H9 (cell line): Measurements from ENCODE around the gene SAMD14. TPM values are rescaled to one million over a fixed set of nuclear protein-coding genes. Genes with fewer than 3 reads are reported as not detected.

Experiments
- DNase-seq: peaks from one replicate; pipeline ENCODE4 v3.0.0-alpha.2; 2017
- H2AFZ ChIP-seq: one replicate; pipeline ENCODE4 v1.6.1; 2013; ENCODE audit warnings: mild to moderate bottlenecking, low read length, control low read depth, moderate library complexity
- H2AK5ac ChIP-seq: 2 replicates; pipeline ENCODE4 v1.6.1; 2013; ENCODE audit warnings: low read length, control low read depth, mixed read lengths; ENCODE audit not compliant: insufficient read length
- H2BK120ac ChIP-seq: one replicate; pipeline ENCODE4 v1.6.1; 2013; ENCODE audit warnings: low read depth, mild to moderate bottlenecking, low read length, control low read depth, inconsistent platforms; ENCODE audit not compliant: poor library complexity, severe bottlenecking
- H2BK12ac ChIP-seq: 2 replicates; pipeline ENCODE4 v1.6.1; 2013; ENCODE audit warnings: low read length, control low read depth, mixed read lengths, low read depth; ENCODE audit not compliant: insufficient read length
- H2BK15ac ChIP-seq: 2 replicates; pipeline ENCODE4 v1.6.1; 2013; ENCODE audit warnings: low read depth, low read length, control low read depth
- H2BK20ac ChIP-seq: one replicate; pipeline ENCODE4 v1.6.1; 2013; ENCODE audit warnings: low read depth, mild to moderate bottlenecking, low read length, control low read depth, inconsistent platforms; ENCODE audit not compliant: poor library complexity, severe bottlenecking
- H2BK5ac ChIP-seq: 2 replicates; pipeline ENCODE4 v1.6.1; 2013; ENCODE audit warnings: low read length, control low read depth, mixed read lengths; ENCODE audit not compliant: insufficient read length
- H3K14ac ChIP-seq: 2 replicates; pipeline ENCODE4 v1.6.1; 2013; ENCODE audit warnings: low read length, control low read depth; ENCODE audit not compliant: insufficient read depth
- H3K18ac ChIP-seq: 2 replicates; pipeline ENCODE4 v1.6.1; 2013; ENCODE audit warnings: low read depth, mild to moderate bottlenecking, mixed read lengths, low read length, control low read depth; ENCODE audit not compliant: insufficient read length
- H3K23ac ChIP-seq: 2 replicates; pipeline ENCODE4 v1.6.1; 2013; ENCODE audit warnings: low read length, control low read depth, mixed read lengths, low read depth; ENCODE audit not compliant: insufficient read length
- H3K23me2 ChIP-seq: 2 replicates; pipeline ENCODE4 v1.6.1; 2013; ENCODE audit warnings: low read depth, mild to moderate bottlenecking, mixed read lengths, low read length, control low read depth; ENCODE audit not compliant: insufficient read length, poor library complexity, severe bottlenecking
- H3K27ac ChIP-seq: 2 replicates; pipeline ENCODE4 v1.5.1; 2013; ENCODE audit warnings: low read length, control low read depth, mixed read lengths, low read depth; ENCODE audit not compliant: insufficient read length
- H3K27me3 ChIP-seq: 2 replicates; pipeline ENCODE4 v1.6.1; 2013; ENCODE audit warnings: low read length, control low read depth, inconsistent platforms; ENCODE audit not compliant: insufficient read depth
- H3K4ac ChIP-seq: 2 replicates; pipeline ENCODE4 v1.6.1; 2013; ENCODE audit warnings: low read depth, mild to moderate bottlenecking, control low read depth, inconsistent platforms, low read length, moderate library complexity
- H3K4me1 ChIP-seq: 2 replicates; pipeline ENCODE4 v1.6.1; 2013; ENCODE audit warnings: low read length, control low read depth, inconsistent platforms; ENCODE audit not compliant: insufficient read depth
- H3K4me2 ChIP-seq: 2 replicates; pipeline ENCODE4 v1.6.1; 2013; ENCODE audit warnings: low read length, control low read depth, mixed read lengths; ENCODE audit not compliant: insufficient read length, insufficient read depth
- H3K56ac ChIP-seq: 2 replicates; pipeline ENCODE4 v1.6.1; 2013; ENCODE audit warnings: low read depth, mild to moderate bottlenecking, mixed read lengths, low read length, control low read depth; ENCODE audit not compliant: insufficient read length
- H3K79me1 ChIP-seq: 2 replicates; pipeline ENCODE4 v1.6.1; 2013; ENCODE audit warnings: low read depth, mild to moderate bottlenecking, moderate library complexity, low read length, control low read depth, inconsistent platforms; ENCODE audit not compliant: insufficient read depth, poor library complexity, severe bottlenecking
- H3K79me2 ChIP-seq: 2 replicates; pipeline ENCODE4 v1.6.1; 2013; ENCODE audit warnings: low read length, control low read depth, inconsistent platforms; ENCODE audit not compliant: insufficient read depth
- H3K9ac ChIP-seq: 2 replicates; pipeline ENCODE4 v1.6.1; 2013; ENCODE audit warnings: low read length, control low read depth, mixed read lengths; ENCODE audit not compliant: insufficient read length; ENCODE audit errors: extremely low read depth
- H3K9me3 ChIP-seq: one replicate; pipeline ENCODE4 v1.6.1; 2013; ENCODE audit warnings: low read depth, low read length, inconsistent platforms; ENCODE audit not compliant: control insufficient read depth
- H3T11ph ChIP-seq: one replicate; pipeline ENCODE4 v1.6.1; 2013; ENCODE audit warnings: mild to moderate bottlenecking, low read length, control low read depth, inconsistent platforms
- H4K20me1 ChIP-seq: one replicate; pipeline ENCODE4 v1.6.1; 2013; ENCODE audit not compliant: control insufficient read depth, insufficient read length, insufficient read depth
- H4K5ac ChIP-seq: 2 replicates; pipeline ENCODE4 v1.6.1; 2013; ENCODE audit warnings: low read depth, mild to moderate bottlenecking, mixed read lengths, low read length, control low read depth; ENCODE audit not compliant: insufficient read length
- H4K8ac ChIP-seq: replicated peaks from 2 replicates; pipeline ENCODE4 v1.6.1; 2013; ENCODE audit warnings: low read length, control low read depth, mixed read lengths, low read depth; ENCODE audit not compliant: insufficient read length
- H4K91ac ChIP-seq: 2 replicates; pipeline ENCODE4 v1.6.1; 2013; ENCODE audit warnings: low read depth, mild to moderate bottlenecking, moderate library complexity, mixed read lengths, low read length, control low read depth; ENCODE audit not compliant: insufficient read length
- H3K27ac Mint-ChIP-seq, 3 experiments: 2 replicates in 2 of 3; 3 replicates in 1 of 3; pipeline ENCODE4 v1.8.0; 2020 to 2021; ENCODE audit warnings: mixed read lengths in 3 of 3, mild to moderate bottlenecking in 1 of 3, moderate library complexity in 1 of 3
- H3K27me3 Mint-ChIP-seq: 2 replicates; pipeline ENCODE4 v1.8.0; 2021; ENCODE audit warnings: low read depth, mild to moderate bottlenecking, moderate library complexity, mixed read lengths
- H3K36me3 Mint-ChIP-seq, 3 experiments: 2 replicates in 2 of 3; 3 replicates in 1 of 3; pipeline ENCODE4 v1.8.0; 2020 to 2021; ENCODE audit warnings: low read depth in 3 of 3, mixed read lengths in 3 of 3; ENCODE audit not compliant: insufficient read depth in 1 of 3
- H3K4me1 Mint-ChIP-seq, 2 experiments: 2 replicates each; pipeline ENCODE4 v1.8.0; 2020; ENCODE audit warnings: mixed read lengths in 2 of 2
- H3K4me3 Mint-ChIP-seq, 2 experiments: 2 replicates in 1 of 2; 3 replicates in 1 of 2; pipeline ENCODE4 v1.8.0; 2020 to 2021; ENCODE audit warnings: mild to moderate bottlenecking in 2 of 2, mixed read lengths in 2 of 2, moderate library complexity in 1 of 2
- H3K9me3 Mint-ChIP-seq, 2 experiments: 2 replicates in 1 of 2; 3 replicates in 1 of 2; pipeline ENCODE4 v1.8.0; 2020; ENCODE audit warnings: mild to moderate bottlenecking in 2 of 2, mixed read lengths in 2 of 2, moderate library complexity in 1 of 2
- WGBS: extraction: QIAGEN DNeasy Blood & Tissue Kit; methylation state at CpG from one replicate; pipeline ENCODE4 v1.1.7; 2013; ENCODE audit warnings: missing lambda C conversion rate, low lambda C conversion rate, mixed read lengths; ENCODE audit not compliant: insufficient read length; ENCODE audit errors: extremely low coverage; 5-methylcytosine and 5-hydroxymethylcytosine counted together
- total RNA-seq: library from RNA; stranded (reverse); gene quantifications from 2 replicates; pipeline ENCODE4 v1.2.1, GENCODE V29; 2021
- TF ChIP-seq, protein P1 (sequence below): fragments of 200-600 bp; sonication (generic); conservative IDR thresholded peaks from 3 replicates; pipeline ENCODE4 v1.8.0; 2021; ENCODE audit warnings: antibody characterized with exemption, mild to moderate bottlenecking

Gene SAMD14
- total RNA-seq, 1 experiment from 2014 or later: 5.9 TPM

DNA sequence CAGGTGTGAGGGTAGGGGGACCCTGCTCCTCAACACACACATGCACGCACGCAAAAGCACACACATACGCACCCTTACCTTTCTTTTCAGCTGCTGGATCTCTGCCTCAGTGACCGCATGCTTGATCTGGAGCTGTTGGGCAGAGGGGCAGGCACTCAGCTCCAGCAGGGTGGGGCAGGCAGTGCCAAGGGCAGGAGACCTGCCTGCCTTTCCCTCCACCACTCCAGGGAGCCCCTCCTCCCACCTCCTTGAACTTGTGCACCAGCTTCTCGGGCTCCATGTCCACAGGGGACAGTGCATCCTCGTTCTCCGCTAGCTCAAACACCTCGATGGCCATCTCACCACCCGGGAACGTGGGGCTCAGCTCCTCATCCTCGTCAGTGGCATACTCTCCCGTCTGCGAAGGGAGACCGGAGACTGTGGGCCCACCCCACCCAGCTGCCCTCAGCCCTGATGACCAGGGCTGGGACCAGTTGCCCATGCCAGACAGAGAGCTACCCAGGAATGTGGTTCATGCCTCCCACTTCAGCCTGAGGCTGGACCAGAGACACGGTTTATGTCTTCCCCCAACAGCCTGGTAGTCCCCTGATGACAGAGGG lies 9.3 kb upstream of the SAMD14 start:
- Histone ChIP-seq H3K27me3 (no peaks in the 10 kb centered on the region), H3K23ac (no peak overlapping the region), H3K56ac (no peak overlapping the region), H3K14ac (no peak overlapping the region), H3K79me2 (no peaks in the 10 kb centered on the region), H3K9me3 (no peaks in the 10 kb centered on the region), H3K9ac (no peak overlapping the region), H3K23me2 (no peaks in the 10 kb centered on the region), H3K79me1 (no peaks in the 10 kb centered on the region), H4K91ac (no peak overlapping the region), H3K27ac (no peak overlapping the region), H2AK5ac (no peak overlapping the region), H4K8ac (no peak overlapping the region), H3K18ac (no peak overlapping the region), H2BK120ac (no peak overlapping the region), H3T11ph (no peak overlapping the region), H3K4me2 (no peak overlapping the region), H2BK20ac (no peak overlapping the region), H2BK12ac (no peak overlapping the region), H3K4ac (no peak overlapping the region), H2BK5ac (no peak overlapping the region), H4K20me1 (peaks cover 2% of the 10 kb centered on the region), H4K5ac (no peak overlapping the region), H3K4me1 (no peaks in the 10 kb centered on the region; the same call in 1 of the 2 replicates), H2AFZ (no peak overlapping the region), H2BK15ac (no peak overlapping the region)
- no peak overlapping the region for H3K27ac Mint-ChIP-seq
- WGBS: no CpG with 5 or more reads among the region's 15 CpGs
- H3K4me1 Mint-ChIP-seq: peaks cover 8 to 17% of the 10 kb centered on the region in 2 experiments
- peaks cover 30 to 82% (median 72%) of the 10 kb centered on the region in 3 experiments; a peak in 6 of 7 replicates for H3K36me3 Mint-ChIP-seq
- no peak overlapping the region for H3K4me3 Mint-ChIP-seq
- TF ChIP-seq, protein P1, sequence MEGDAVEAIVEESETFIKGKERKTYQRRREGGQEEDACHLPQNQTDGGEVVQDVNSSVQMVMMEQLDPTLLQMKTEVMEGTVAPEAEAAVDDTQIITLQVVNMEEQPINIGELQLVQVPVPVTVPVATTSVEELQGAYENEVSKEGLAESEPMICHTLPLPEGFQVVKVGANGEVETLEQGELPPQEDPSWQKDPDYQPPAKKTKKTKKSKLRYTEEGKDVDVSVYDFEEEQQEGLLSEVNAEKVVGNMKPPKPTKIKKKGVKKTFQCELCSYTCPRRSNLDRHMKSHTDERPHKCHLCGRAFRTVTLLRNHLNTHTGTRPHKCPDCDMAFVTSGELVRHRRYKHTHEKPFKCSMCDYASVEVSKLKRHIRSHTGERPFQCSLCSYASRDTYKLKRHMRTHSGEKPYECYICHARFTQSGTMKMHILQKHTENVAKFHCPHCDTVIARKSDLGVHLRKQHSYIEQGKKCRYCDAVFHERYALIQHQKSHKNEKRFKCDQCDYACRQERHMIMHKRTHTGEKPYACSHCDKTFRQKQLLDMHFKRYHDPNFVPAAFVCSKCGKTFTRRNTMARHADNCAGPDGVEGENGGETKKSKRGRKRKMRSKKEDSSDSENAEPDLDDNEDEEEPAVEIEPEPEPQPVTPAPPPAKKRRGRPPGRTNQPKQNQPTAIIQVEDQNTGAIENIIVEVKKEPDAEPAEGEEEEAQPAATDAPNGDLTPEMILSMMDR: no peak
- DNase-seq: no peak
- no peaks in the 10 kb centered on the region; the same call in 1 of the 2 replicates for H3K27me3 Mint-ChIP-seq
- H3K9me3 Mint-ChIP-seq: no peaks in the 10 kb centered on the region
